ENCODE measurements around the gene ALKBH4.
A peak's percentile ranks its signal among the peaks of the same experiment; 100 is the strongest.
"Not testable (repeated sequence)": the region's sequence is repeated elsewhere in the genome, so short reads cannot be mapped to it uniquely, and the experiment has no call there.

The ALKBH4 gene

GRCh38 chr7:102431617-102432298 lies 32.9 kb downstream of the ALKBH4 start:
- DNase-seq: peak in 44 of 58 donors; percentile 9 to 86 (median 42)

GRCh38 chr7:102429141-102429899 lies 35.3 kb downstream of the ALKBH4 start:
- no peak for DNase-seq

GRCh38 chr7:102427019-102427405 lies 37.7 kb downstream of the ALKBH4 start:
- DNase-seq: no peak

- peak in 6 of 58 donors; percentile 7 to 30 (median 9) for DNase-seq
Observed at GRCh38 chr7:102426268-102427018, 38.2 kb downstream of the ALKBH4 start.

- peak in 20 of 58 donors; percentile 4 to 47 (median 24) for DNase-seq
Observed at GRCh38 chr7:102425639-102426267, 38.9 kb downstream of the ALKBH4 start.

- DNase-seq: peak in 6 of 58 donors; percentile 5 to 31 (median 20)
Observed at GRCh38 chr7:102424787-102425218, 39.9 kb downstream of the ALKBH4 start.

- DNase-seq: no peak
Observed at GRCh38 chr7:102424129-102424551, 40.5 kb downstream of the ALKBH4 start.

GRCh38 chr7:102421706-102422240 lies 42.9 kb downstream of the ALKBH4 start:
- DNase-seq: no peak

GRCh38 chr7:102418592-102418991 lies 46.1 kb downstream of the ALKBH4 start:
- DNase-seq: no peak

- DNase-seq: no peak
Observed at GRCh38 chr7:102417105-102417504, 47.6 kb downstream of the ALKBH4 start.

GRCh38 chr7:102416406-102416805 lies 48.3 kb downstream of the ALKBH4 start:
- DNase-seq: no peak

GRCh38 chr7:102415685-102416225 lies 48.9 kb downstream of the ALKBH4 start:
- DNase-seq: peak in 1 of 58 donors; percentile 8

GRCh38 chr7:102413611-102414010 lies 51.1 kb downstream of the ALKBH4 start:
- no peak for DNase-seq

GRCh38 chr7:102413091-102413490 lies 51.6 kb downstream of the ALKBH4 start:
- DNase-seq: no peak

GRCh38 chr7:102412548-102412947 lies 52.1 kb downstream of the ALKBH4 start:
- DNase-seq: peak in 34 of 58 donors; percentile 7 to 78 (median 34)

- DNase-seq: no peak
Observed at GRCh38 chr7:102410918-102411317, 53.7 kb downstream of the ALKBH4 start.

GRCh38 chr7:102410123-102410522 lies 54.5 kb downstream of the ALKBH4 start:
- no peak for DNase-seq

GRCh38 chr7:102409340-102409739 lies 55.3 kb downstream of the ALKBH4 start:
- DNase-seq: no peak

GRCh38 chr7:102408530-102408929 lies 56.1 kb downstream of the ALKBH4 start:
- not testable (repeated sequence) for DNase-seq

- no peak for DNase-seq
Observed at GRCh38 chr7:102407910-102408309, 56.8 kb downstream of the ALKBH4 start.

Measured in anterior cingulate cortex (tissue), 58 donors.